ENCODE measurements around the gene DAGLA.

DAGLA gene

GRCh38 chr11:61752117-61752924 is 72.1 kb downstream of the DAGLA start, which contains the start of gene MYRF:
Gene MYRF (plus strand): TSS chr11:61752636. CDS start chr11:61752745, 109 bp downstream.
- peaks cover 31% of the 10 kb centered on the region for H3K27me3 Mint-ChIP-seq (ENCODE audit: low read depth)
- no peaks in the 10 kb centered on the region for H3K9me3 Mint-ChIP-seq
- peaks cover 5% of the 10 kb centered on the region for H3K4me1 Mint-ChIP-seq (ENCODE audit: low read depth)
- peak within 1 kb of the TSS; percentile 77 for H3K4me3 Mint-ChIP-seq
- peak within 1 kb of the TSS; percentile 57 for H3K27ac Mint-ChIP-seq
- DNase-seq (ENCODE audit: low spot score): peak; percentile 66
- H3K36me3 Mint-ChIP-seq (ENCODE audit: low read depth): no peaks in the 10 kb centered on the region

- Mint-ChIP-seq H3K4me3 (peak overlapping the region; percentile 77), H3K4me1 (ENCODE audit: low read depth) (peaks cover 5% of the 10 kb centered on the region), H3K27ac (no peak overlapping the region), H3K9me3 (no peaks in the 10 kb centered on the region), H3K36me3 (ENCODE audit: low read depth) (no peaks in the 10 kb centered on the region), H3K27me3 (ENCODE audit: low read depth) (peaks cover 31% of the 10 kb centered on the region)
- no peak for DNase-seq (ENCODE audit: low spot score)
Measured at GRCh38 chr11:61752925-61753521, 72.8 kb downstream of the DAGLA start.

GRCh38 chr11:61753672-61754071 is 73.5 kb downstream of the DAGLA start:
- H3K27ac Mint-ChIP-seq: no peak overlapping the region
- H3K4me1 Mint-ChIP-seq (ENCODE audit: low read depth): peaks cover 5% of the 10 kb centered on the region
- peak overlapping the region; percentile 77 for H3K4me3 Mint-ChIP-seq
- peaks cover 31% of the 10 kb centered on the region for H3K27me3 Mint-ChIP-seq (ENCODE audit: low read depth)
- no peaks in the 10 kb centered on the region for H3K9me3 Mint-ChIP-seq
- no peaks in the 10 kb centered on the region for H3K36me3 Mint-ChIP-seq (ENCODE audit: low read depth)
- no peak for DNase-seq (ENCODE audit: low spot score)

- DNase-seq (ENCODE audit: low spot score): no peak
- Mint-ChIP-seq H3K9me3 (no peaks in the 10 kb centered on the region), H3K4me1 (ENCODE audit: low read depth) (peaks cover 5% of the 10 kb centered on the region), H3K27ac (no peak overlapping the region), H3K36me3 (ENCODE audit: low read depth) (no peaks in the 10 kb centered on the region), H3K4me3 (no peak overlapping the region), H3K27me3 (ENCODE audit: low read depth) (peaks cover 31% of the 10 kb centered on the region)
Measured at GRCh38 chr11:61754534-61755482, 74.6 kb downstream of the DAGLA start.

GRCh38 chr11:61756147-61756451 is 75.9 kb downstream of the DAGLA start:
- Mint-ChIP-seq H3K27me3 (ENCODE audit: low read depth) (peaks cover 26% of the 10 kb centered on the region), H3K9me3 (no peaks in the 10 kb centered on the region), H3K27ac (no peak overlapping the region), H3K4me1 (ENCODE audit: low read depth) (peaks cover 5% of the 10 kb centered on the region), H3K4me3 (no peak overlapping the region), H3K36me3 (ENCODE audit: low read depth) (no peaks in the 10 kb centered on the region)
- DNase-seq (ENCODE audit: low spot score): no peak

GRCh38 chr11:61756452-61757212 is 76.4 kb downstream of the DAGLA start:
- Mint-ChIP-seq H3K4me1 (ENCODE audit: low read depth) (peaks cover 5% of the 10 kb centered on the region), H3K4me3 (no peak overlapping the region), H3K27me3 (ENCODE audit: low read depth) (peaks cover 20% of the 10 kb centered on the region), H3K9me3 (no peaks in the 10 kb centered on the region), H3K36me3 (ENCODE audit: low read depth) (no peaks in the 10 kb centered on the region), H3K27ac (no peak overlapping the region)
- peak; percentile 26 for DNase-seq (ENCODE audit: low spot score)

GRCh38 chr11:61757213-61757862 is 77.1 kb downstream of the DAGLA start:
- Mint-ChIP-seq H3K27me3 (ENCODE audit: low read depth) (peaks cover 16% of the 10 kb centered on the region), H3K27ac (no peak overlapping the region), H3K4me1 (ENCODE audit: low read depth) (peaks cover 5% of the 10 kb centered on the region), H3K36me3 (ENCODE audit: low read depth) (no peaks in the 10 kb centered on the region), H3K4me3 (no peak overlapping the region), H3K9me3 (no peaks in the 10 kb centered on the region)
- no peak for DNase-seq (ENCODE audit: low spot score)

GRCh38 chr11:61760946-61761345 is 80.8 kb downstream of the DAGLA start:
- H3K36me3 Mint-ChIP-seq (ENCODE audit: low read depth): no peaks in the 10 kb centered on the region
- H3K27ac Mint-ChIP-seq: no peak overlapping the region
- H3K9me3 Mint-ChIP-seq: no peaks in the 10 kb centered on the region
- no peak overlapping the region for H3K4me3 Mint-ChIP-seq
- no peak for DNase-seq (ENCODE audit: low spot score)
- no peaks in the 10 kb centered on the region for H3K27me3 Mint-ChIP-seq (ENCODE audit: low read depth)
- peaks cover 5% of the 10 kb centered on the region for H3K4me1 Mint-ChIP-seq (ENCODE audit: low read depth)

- no peaks in the 10 kb centered on the region for H3K27me3 Mint-ChIP-seq (ENCODE audit: low read depth)
- no peaks in the 10 kb centered on the region for H3K4me1 Mint-ChIP-seq (ENCODE audit: low read depth)
- no peak overlapping the region for H3K4me3 Mint-ChIP-seq
- no peak overlapping the region for H3K27ac Mint-ChIP-seq
- no peaks in the 10 kb centered on the region for H3K9me3 Mint-ChIP-seq
- no peaks in the 10 kb centered on the region for H3K36me3 Mint-ChIP-seq (ENCODE audit: low read depth)
- DNase-seq (ENCODE audit: low spot score): no peak
Measured at GRCh38 chr11:61761440-61762222, 81.4 kb downstream of the DAGLA start.

- Mint-ChIP-seq H3K27me3 (ENCODE audit: low read depth) (no peaks in the 10 kb centered on the region), H3K4me3 (no peak overlapping the region), H3K27ac (no peak overlapping the region), H3K9me3 (no peaks in the 10 kb centered on the region), H3K36me3 (ENCODE audit: low read depth) (no peaks in the 10 kb centered on the region), H3K4me1 (ENCODE audit: low read depth) (no peaks in the 10 kb centered on the region)
- no peak for DNase-seq (ENCODE audit: low spot score)
Measured at GRCh38 chr11:61762223-61762615, 82.0 kb downstream of the DAGLA start.

GRCh38 chr11:61762798-61763197 is 82.6 kb downstream of the DAGLA start:
- no peaks in the 10 kb centered on the region for H3K27me3 Mint-ChIP-seq (ENCODE audit: low read depth)
- no peaks in the 10 kb centered on the region for H3K9me3 Mint-ChIP-seq
- DNase-seq (ENCODE audit: low spot score): no peak
- H3K4me3 Mint-ChIP-seq: no peak overlapping the region
- no peaks in the 10 kb centered on the region for H3K36me3 Mint-ChIP-seq (ENCODE audit: low read depth)
- H3K27ac Mint-ChIP-seq: no peak overlapping the region
- no peaks in the 10 kb centered on the region for H3K4me1 Mint-ChIP-seq (ENCODE audit: low read depth)

GRCh38 chr11:61763930-61764605 is 83.9 kb downstream of the DAGLA start:
- Mint-ChIP-seq H3K4me1 (ENCODE audit: low read depth) (no peaks in the 10 kb centered on the region), H3K27ac (no peak overlapping the region), H3K36me3 (ENCODE audit: low read depth) (no peaks in the 10 kb centered on the region), H3K9me3 (no peaks in the 10 kb centered on the region), H3K27me3 (ENCODE audit: low read depth) (no peaks in the 10 kb centered on the region), H3K4me3 (no peak overlapping the region)
- no peak for DNase-seq (ENCODE audit: low spot score)
